Sciatic nerve (tissue), 2 donors: Measurements from ENCODE around the gene APIP. TPM values are rescaled to one million over a fixed set of nuclear protein-coding genes. Genes with fewer than 3 reads are reported as not detected.

Source experiments
- ATAC-seq: fragments of 200-7000 bp; cut with Tn5 transposase; one replicate; pipeline ENCODE4 v1.9.1; 2020; ENCODE audit warnings: mild to moderate bottlenecking, moderate library complexity
- DNase-seq: peaks from one replicate; pipeline ENCODE4 v3.0.0-alpha.2; 2020; ENCODE audit warnings: low spot score
- intact Hi-C: fragments of 100-400 bp; cut with DNase I; formaldehyde crosslinking; loops from one replicate; pipeline ENCODE4 v1.14.2; 2022
- microRNA-seq: library from miRNA; unstranded; fragments of <30 nt; microRNA quantifications from one replicate; pipeline ENCODE4 v1.2.0, GENCODE V29; 2020
- total RNA-seq: library from RNA; stranded (reverse); fragmentation: NEBNext Ultra II Directional; extraction: Animal tissue kit (Norgen Biotek cat#: 25700); gene quantifications from one replicate; pipeline ENCODE4 v1.2.1, GENCODE V29; 2021
- donor health status: DM: no; HTN: no; CAD: no.
- donor health status: DM: no; HTN: no; CAD: no.

The APIP gene
- total RNA-seq, 1 donor from 2014 or later, result 35.4 TPM

DNA sequence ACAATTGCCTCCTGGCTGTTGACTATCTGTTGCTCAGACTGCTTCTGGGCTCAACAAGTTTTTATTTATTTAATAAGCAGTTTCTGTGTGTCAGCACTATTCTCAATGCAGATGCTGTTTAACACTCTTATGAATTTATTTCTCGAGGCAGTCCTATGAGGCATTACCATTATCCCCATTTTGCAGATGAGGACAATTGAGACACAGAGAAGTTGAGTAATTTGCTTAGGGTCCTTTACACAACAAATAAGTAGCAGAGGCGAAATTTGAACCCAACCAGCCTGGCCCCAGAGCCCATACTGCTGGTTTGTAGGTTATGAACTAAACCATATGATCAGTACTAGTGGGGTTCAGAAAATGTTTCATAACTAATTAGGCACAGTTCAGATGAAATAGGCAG, 58.7 kb downstream of the APIP start:
- intact Hi-C loops, result no loop called here

DNA sequence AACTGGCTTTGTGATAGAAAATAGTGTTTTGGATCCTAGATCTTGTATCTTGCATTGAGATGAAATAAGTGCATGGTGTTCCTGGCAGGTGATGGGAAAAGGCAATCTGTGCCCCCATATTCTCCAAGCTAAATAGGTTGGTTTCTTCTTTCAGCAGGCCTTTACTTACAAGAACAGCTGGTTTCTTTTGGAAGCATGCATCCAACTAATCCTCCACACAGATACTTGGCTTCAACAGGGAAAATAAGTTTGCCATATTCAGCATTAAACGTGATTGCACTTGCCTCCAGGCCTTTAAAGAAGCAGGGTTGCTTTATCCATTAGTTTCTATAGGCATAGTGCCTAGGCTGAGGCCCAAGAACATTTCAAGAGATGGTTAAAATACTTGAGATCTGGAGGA, 59.9 kb downstream of the APIP start:
- intact Hi-C loops, result no loop called here
- ATAC-seq, result no peak

More for the DNA sequence above, 58.7 kb downstream of the APIP start:
- ATAC-seq (no peak), DNase-seq (no peak)

DNA sequence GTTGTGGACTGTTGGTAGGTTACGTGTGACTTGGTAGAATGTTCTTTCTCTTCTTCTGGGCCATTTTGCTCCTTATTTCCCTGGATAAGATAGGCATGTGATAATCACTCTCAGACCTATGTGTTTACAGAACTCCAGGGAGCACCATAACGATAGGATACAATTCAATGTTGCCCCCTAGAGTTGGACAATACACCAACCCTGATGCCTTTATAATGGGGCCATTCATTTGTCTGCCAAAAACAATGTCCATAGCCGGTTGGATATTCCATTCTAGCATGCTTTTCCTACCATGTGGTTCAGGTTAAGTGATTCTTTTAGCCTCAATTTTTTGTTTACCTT, 60.5 kb downstream of the APIP start:
- intact Hi-C loops, result no loop called here
- ATAC-seq, result no peak
- no peak for DNase-seq

More for the DNA sequence above, 59.9 kb downstream of the APIP start:
- DNase-seq, result no peak

DNA sequence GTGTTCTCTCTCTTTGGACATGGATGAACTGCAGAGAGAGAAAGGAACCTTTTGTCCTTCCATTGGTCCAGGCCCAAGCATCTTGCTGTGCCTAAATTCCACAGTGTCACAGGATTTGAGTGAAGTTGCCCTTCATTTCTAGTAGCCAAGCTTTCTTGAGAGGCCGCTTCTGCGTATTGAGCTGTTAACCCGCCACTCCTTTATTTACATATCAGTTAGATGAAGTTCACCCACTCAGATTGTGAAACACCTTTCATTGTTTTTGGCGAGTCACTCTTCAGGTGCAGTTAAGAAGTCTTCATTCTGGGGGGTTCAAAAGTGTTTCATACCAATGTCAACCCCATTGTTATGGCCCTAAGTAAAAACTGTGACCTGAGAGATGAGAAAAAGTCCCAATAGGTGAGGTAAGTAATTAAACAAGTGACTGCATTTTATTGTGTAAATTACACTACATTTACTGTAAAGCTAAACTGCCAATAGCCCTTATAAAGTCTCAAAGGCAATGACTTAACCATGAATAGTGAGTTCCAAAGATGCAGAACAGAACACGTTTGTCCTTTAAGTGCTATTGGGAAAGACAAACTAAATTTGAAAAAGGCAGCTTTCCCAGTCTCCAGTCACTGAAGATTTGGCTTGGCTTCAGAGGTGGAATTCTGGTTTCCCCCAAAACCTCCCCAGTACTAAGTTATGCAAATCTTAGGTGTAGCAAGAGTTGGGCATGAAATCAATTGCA, 61.0 kb downstream of the APIP start:
- no peak for ATAC-seq
- DNase-seq, result no peak
- intact Hi-C loops, result no loop called here

DNA sequence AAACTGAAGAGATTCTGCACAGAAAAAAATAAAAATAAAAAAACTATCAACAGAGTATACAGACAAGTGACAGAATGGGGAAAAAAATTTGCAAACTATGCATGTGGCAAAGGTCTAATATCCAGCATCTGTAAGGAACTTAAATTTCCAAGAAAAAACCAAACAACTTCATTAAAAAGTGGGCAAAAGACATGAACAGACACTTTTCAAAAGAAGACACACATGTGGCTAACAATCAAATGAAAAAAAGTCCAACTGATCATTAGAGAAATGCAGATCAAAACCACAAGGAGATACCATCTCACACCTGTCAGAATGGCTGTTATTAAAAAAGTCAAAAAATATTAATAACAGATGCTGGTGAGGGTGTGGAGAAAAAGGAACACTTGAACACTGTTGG, 64.3 kb downstream of the APIP start:
- DNase-seq (no peak), ATAC-seq (no peak)
- intact Hi-C loops, result no loop called here

DNA sequence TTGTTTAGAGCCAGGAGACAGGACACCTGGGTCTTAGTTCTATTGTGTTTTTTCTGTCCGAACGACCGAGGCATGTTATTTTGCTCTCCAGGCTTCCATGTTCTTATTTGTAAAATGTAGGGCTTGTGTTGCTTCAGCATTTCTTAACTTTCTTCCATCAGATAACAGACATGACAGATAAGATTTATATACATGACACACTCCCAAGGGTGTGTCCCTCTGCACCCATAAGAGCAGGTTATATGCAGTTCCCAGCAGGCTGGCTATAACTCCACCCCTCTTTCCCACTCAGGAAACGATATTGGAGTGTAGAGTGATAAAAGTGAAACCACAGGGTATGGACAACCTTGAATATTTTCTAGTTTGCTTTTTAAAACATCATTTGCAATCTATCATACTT, 65.8 kb downstream of the APIP start:
- ATAC-seq, result no peak
- intact Hi-C loops, result no loop called here
- DNase-seq, result no peak

DNA sequence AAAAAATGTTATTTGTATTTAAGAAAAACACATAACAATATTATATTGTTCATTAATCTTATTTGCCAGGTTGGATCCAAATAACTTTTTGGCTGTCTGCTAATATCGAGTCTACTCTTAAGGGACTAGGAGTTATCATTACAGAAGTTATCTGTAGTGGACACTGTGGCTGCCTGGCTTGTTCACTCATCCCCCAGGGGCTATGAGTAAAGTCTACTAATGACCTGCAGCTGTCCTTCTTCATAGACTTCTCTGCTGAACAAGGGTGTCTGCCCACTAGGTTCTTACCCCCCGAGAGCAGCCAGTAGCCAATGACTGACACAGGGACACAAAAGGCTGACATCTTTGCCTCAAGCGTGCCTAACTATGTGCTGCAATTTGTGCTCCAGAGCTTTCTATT, 69.7 kb downstream of the APIP start:
- ATAC-seq, result no peak

DNA sequence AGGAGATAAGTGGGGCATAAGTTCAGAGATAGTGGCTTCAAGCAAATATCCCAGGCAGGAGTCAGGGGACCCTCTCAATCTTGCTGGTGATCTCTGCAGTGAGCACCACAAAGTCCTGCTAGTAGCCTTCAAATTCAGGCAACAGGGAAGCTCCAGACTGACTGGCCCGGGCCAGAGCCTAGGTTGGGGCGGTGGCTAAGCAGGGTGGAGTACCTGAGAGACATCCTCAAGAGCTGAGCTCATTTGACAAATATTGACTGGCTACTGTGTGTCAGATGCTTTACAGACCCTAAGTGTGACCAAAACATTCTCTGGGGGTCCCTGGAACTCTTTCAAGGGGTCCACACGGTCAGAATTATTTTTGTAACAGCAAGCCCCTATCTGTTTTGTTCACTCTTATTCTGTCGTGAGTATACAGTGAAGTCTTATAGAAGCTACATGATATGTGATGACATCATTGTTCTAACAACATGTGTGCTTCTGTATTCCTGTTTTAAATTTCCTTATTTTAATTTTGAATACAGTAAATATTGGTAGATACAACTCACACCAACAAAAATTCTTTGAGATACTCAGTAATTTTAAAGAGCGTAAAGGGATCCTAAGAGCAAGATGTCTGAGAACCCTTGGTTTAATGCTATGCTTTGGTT, 71.6 kb downstream of the APIP start:
- ATAC-seq, result no peak
- intact Hi-C loops, result no loop called here
- DNase-seq, result no peak

More for the DNA sequence above, 69.7 kb downstream of the APIP start:
- DNase-seq, result no peak
- intact Hi-C loops, result no loop called here

DNA sequence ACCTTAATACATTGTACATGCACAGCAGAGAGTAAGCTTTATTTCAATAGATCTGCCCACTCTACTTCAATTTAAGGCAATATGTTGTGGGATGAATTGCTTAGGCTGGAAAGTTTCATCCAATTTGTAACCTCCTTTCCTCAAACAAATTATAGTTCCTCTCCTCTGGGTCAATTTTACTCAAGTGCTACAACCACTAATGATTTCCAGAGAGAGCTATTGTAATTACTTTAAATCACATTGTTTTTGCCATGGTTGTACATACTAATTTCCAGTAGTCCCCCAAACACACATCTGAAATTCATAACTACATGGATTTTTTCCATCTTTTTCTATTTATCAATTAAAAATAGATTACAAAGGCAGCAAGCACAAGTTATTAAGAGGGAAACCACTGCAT, 72.9 kb downstream of the APIP start:
- intact Hi-C loops, result no loop called here
- ATAC-seq (no peak), DNase-seq (no peak)

DNA sequence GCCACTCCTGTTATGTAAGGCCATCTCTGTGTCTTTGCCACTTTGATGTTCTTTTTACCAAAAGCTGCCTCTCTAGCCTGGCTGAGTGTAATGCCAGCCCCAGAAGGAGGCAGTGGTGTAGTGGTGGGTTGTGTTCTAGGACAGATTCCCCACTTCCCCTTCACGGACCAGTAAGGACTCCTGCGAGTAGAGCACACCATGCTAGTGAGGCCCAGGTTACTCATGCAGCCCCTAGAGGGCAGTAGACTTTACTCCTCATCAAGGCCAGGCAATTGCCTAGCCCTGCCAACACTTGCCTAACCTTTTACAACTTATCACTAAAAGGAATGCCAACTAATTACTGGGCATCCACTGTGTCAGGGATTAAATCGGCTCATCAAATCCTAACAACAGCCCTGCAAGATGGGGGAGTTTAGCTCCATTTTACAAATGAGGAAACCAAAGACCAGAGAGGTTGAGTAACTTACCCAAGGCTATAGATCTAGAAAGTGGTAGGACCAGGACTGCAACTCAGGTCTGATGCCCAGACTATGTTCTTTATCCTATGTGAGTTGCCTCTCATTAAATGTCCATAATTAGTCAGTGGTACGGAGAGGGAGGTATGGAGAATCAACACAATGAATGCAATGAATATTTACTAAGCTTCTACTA, 75.3 kb downstream of the APIP start:
- intact Hi-C loops, result no loop called here
- ATAC-seq, result no peak
- DNase-seq, result no peak

DNA sequence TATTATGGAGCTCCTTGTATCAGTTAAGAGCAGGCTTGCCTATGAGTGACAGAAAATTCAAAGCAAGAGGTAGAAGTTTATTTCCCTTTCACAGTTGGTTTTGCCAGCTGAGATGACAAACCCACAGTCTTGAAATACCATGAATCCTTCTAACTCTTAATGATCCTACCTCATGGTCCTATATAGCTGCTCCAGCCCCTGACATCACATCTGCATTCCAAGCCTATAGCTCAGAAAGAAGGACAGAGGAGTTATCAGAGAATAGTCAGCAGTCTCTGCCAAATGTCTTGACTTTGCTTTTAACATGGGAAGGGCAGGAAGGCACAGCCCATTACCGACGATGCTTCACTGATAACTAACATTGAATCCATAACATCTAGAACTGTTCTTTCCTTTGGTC, 76.2 kb downstream of the APIP start:
- ATAC-seq (no peak), DNase-seq (no peak)
- intact Hi-C loops, result no loop called here

DNA sequence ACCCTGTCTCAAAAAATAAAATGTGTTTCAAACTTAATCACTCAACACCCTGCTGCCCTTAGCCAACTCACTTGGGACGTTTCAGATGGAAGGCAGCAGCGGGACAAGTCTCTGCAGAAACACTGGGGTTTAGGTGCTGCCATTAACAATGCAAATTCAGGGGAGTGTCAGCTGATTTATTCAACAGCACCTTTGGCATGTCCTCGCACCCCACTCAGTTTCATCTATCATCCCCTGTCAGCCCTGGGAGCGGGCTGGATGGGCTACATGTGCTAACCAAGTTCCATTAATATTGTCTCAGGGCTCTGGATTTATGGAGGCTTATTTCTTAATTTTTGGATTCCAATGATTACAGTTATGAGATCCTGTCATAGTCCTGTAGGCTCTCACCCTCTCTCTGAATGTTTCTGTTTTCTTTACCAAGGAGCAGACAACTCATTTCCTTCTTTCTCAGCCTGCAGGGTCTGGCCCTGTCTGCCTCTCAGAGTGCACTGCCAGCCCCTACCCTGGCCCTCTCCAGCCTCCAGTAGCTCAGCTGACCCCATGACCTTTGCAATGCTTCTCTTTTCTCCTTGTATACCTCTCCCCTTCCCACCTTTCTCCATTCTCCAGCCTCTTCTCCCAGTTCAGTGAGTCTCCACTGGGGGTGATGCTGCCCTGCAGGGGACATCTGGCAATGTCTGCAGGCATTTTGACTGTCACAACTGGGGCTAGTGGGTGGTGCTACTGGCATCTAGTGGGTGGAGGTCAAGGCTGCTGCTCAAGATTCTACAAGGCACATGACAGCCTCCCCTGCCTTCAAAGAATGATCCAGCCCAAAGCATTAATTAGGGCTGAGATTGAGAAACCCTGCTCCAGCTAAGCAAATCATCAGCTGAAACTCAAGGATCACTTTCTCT, 79.0 kb downstream of the APIP start:
- DNase-seq (no peak), ATAC-seq (no peak)
- intact Hi-C loops, result no loop called here

DNA sequence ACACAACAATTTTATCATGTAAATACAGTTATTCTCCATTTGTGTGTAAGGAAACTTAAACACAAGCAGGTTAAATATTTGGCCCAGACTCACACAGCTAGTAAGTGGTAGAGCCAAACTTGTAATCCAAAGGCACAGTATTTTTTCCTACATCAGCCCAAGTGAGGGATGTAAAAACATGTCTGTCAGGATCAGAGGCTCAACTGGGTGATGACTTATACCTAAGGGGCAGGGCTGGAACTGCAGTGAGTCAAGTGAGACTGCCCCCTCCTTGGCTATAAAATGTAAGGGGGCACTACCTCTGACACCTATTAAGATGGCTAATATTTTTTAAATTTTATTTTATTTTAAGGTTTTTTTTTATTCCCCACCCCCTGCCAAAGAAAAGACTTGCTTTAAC, 82.6 kb downstream of the APIP start:
- intact Hi-C loops, result no loop called here
- no peak for DNase-seq

More for the DNA sequence above, 82.6 kb downstream of the APIP start:
- ATAC-seq, result no peak

Small RNA genes lying within 50 kb of the gene (microRNA-seq; reads per million reads assigned to microRNA genes)
- 1.1 reads per million for gene MIR1343

Other genes starting within 250 kb of the APIP start
- gene PDHX, start 239 bp upstream of the APIP start, total RNA-seq, result 37.0 TPM
- gene CD44, start 222.8 kb upstream of the APIP start, total RNA-seq, result 188 TPM